ENCODE measurements around the gene TNFAIP8L3.
"Not testable (repeated sequence)": the region's sequence is repeated elsewhere in the genome, so short reads cannot be mapped to it uniquely, and the experiment has no call there.

TNFAIP8L3 gene

DNA sequence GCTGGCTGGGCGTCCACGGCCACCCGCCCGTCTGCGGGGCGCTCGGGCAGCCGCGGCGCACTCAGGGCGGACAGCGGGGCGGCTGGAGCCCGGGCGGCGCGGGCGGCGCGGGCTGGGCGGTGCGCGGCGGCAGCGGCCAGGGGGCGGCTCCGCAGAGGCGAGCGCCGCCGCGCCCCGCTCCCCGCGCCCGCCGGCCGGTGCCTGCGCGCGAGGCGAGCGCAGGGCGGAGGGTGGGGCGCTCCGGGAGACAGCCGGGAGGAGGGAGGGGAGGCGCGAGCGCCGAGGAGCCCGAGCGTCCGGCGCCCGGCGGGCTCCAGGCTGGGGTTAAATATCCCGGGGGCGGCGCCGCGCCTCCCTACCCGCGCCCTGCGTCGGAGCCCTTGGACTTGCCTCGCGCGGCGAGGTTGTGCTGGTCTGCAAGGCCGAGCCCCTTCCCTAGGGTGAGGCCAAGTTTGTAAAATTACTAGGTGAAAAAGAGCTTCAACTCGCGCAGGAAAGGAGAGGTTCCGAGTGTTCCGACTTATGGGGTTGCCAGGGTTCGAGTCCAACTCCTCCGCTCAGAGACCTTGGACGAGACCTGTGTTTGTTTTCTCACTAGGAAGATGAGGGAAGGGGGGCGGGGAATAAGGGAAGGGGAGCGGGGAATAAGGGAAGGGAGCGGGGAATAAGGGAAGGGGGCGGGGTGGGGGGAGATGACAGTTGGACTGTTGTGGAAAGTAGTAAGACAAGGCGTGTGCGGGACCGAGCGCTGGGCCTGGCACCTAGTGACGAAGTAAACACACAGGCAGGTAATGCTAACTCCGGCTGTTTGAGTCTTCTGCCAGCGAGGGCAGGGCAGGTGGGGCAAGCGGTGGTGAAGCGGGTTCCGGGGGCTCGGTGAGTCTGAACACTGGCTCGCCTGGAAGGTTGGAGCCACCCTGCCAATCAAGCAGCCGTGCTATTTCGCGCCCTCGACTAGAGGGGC, at the start of gene TNFAIP8L3:
TNFAIP8L3 (minus strand) TSS at position 301 of the 964 bp plus-strand sequence. CDS start 311 bp downstream, outside the sequence.
- DNase-seq = no peak

DNA sequence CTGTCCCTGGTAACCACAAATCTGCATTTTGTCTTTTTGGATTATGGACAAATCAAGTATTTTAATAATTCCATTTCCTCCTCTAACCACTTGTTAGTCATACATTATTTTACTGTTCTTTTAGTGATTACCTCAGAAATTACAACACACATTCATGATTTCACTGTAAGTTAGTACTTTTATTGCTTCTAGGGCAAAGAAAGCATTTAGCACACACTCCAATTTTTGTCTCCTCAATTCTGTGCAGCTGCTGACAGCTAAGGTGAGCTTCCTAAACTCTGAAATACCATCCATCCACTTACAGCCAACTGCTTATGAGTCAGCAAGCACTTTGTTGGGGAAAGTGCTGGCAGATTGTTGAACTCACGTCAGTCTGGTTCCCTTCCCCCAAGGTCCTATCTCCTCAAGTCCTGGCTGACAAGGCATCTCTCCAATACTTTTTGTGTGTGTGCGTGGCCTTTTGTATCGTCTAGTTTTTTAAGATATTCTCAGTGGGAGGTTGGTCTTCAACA, 49.4 kb upstream of the TNFAIP8L3 start:
- no peak for DNase-seq

DNA sequence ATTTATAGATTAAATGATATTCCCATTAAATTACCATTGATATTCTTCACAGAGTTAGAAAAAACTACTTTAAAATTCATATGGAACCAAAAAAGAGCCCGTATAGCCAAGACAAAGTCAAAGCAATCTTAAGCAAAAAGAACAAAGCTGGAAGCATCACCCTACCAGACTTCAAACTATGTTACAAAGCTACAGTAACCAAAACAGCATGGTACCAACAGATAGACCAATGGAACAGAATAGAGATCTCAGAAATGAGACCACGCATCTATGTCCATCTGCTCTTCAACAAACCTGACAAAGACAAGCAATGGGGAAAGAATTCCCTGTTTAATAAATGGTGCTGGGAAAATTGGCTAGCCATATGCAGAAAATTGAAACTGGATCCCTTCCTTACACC, 45.6 kb upstream of the TNFAIP8L3 start:
- DNase-seq = not testable (repeated sequence)

DNA sequence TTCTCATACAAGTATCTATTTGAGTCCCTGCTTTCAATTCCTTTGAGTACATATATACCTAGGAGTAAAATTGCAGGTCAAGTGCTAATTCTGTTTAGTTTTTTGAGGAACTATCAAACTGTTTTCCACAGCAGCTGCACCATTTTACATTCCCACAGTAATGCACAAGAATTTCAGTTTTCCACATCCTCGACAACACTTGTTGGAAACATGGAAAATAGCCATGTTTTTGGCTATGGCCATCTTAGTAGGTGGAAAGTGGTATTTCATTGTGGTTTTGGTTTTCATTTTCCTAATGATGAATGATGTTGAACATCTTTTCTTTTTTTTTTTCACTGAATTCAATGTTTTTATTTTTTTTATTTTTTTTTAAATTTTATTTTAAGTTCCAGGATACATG, 44.4 kb upstream of the TNFAIP8L3 start:
- DNase-seq = no peak

DNA sequence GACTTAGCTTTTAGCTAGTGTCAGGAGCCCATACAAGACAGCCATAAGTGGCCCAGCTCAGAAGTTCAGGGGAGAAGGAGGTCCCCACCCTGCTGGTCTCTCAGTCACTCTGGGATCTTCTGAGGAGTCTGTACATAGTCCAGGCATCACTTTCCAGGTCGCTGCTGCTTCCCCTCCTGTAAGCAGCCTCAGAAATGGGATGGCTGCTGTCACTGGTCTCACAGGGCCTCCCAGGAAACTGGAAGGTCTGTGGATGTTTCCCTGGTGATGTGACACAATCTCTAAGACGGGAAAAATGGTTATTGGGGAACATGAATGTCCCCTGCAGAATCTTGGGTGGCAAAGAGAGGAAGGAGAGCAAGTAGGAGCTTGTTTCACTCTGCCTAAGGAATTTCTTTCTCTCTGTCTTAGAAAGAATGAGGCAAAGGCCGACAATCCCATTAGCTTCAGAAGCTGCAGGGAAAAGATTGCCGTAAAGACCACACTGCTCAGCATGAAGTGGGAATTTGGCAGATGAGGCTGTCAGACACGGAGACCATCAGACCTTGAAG, 43.2 kb upstream of the TNFAIP8L3 start:
- DNase-seq = no peak

DNA sequence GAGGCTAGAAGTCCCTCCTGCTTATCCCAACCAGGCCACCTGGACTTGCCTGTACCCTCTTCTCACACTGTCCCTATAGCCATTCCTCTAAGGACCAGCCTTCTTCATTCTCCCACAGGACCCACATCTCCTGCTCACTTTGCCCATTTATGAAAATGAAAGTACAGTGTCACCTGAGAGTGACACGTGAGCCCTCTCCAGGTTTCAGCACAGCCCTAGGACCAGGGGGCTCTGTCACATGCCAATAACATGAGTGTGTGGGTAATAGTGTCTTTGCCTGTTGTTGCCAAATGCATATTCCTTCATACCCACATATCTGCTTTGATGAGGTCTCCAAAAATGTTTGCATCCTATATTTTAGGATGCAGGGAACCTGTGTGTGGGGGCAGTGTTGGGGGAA, 42.3 kb upstream of the TNFAIP8L3 start:
- no peak for DNase-seq

DNA sequence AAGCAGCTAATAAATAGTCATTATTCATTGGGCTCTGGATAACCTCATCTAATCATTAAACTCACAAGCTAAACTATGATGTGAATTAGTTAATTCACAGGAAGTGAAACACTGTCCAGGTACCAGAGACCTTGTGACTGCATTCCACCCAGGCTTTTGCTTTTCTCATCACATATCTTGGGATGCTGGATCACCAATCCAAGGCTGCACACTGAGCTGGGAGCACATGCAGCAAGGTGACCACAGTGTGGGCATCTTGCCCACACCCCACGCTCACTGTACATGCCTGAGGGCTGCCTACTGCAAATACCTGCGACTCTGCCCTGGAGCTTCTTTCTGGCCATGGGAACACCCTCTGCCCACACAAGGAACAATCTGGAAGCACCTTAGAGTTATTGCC, 40.6 kb upstream of the TNFAIP8L3 start:
- DNase-seq = no peak

DNA sequence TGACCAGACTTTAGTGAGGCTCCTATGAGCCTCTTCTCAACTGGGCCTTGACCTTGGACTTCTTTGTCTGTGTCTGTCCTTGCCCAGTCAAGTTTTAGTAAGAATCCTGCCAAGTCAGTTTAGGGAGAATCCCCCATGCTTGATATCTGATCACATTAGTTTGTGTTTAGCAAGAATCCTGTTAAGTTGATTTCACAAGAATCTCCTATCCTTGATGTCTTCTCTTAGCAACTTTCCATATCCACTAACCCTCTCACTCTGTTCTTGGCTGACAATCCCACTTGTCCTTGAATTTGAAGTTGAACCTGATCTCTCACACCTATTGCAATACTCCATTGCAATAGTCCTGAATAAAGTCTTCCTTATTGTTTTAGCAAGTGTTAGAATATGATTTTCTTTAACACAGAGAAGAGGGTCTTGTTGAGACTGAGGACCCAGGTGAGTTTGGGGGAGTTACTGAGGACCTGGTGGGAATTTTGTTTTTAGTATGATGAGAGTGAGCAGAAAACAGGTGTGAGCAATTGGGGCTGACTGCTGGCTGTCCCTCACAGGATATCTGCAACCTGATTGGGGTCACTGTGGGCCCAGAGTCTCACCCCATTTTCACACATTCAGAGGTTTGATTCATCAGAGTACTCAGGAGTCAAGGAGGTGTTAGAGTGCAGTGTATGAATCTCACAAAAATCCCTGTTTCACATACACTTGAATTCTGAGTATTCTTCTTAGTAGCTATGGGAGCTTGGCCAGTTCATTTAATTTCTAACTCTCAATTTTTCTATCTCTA, 39.9 kb upstream of the TNFAIP8L3 start:
- no peak for DNase-seq

DNA sequence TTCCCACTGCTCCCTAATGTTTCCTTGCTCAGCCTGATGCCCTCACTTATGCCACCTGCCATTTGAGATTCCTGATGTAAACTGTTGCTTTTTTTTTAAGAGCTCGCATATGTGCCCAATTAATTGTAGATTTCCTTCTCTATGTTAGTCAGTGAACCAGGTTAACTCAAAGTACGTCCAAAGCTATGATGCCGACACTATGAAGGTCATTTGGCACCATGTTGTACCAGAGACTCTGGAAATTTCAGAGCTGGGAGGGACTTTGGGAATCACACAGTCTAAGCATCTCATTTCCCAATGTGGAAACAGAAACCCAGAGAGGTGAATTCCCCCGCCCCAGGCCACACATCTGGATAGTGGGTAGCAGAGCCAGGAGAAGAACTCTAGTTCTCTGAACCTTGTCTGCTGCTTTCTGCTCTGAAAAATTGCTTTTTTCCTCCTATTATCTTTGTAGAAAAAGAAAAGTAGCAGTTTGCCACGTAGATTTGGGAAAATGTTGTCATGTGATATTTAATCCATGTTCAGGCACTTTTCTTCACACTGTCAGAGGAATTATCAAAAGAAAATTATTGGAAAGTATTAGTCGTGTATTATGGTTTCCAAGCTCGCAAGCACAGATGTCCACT, 38.5 kb upstream of the TNFAIP8L3 start:
- DNase-seq = no peak

DNA sequence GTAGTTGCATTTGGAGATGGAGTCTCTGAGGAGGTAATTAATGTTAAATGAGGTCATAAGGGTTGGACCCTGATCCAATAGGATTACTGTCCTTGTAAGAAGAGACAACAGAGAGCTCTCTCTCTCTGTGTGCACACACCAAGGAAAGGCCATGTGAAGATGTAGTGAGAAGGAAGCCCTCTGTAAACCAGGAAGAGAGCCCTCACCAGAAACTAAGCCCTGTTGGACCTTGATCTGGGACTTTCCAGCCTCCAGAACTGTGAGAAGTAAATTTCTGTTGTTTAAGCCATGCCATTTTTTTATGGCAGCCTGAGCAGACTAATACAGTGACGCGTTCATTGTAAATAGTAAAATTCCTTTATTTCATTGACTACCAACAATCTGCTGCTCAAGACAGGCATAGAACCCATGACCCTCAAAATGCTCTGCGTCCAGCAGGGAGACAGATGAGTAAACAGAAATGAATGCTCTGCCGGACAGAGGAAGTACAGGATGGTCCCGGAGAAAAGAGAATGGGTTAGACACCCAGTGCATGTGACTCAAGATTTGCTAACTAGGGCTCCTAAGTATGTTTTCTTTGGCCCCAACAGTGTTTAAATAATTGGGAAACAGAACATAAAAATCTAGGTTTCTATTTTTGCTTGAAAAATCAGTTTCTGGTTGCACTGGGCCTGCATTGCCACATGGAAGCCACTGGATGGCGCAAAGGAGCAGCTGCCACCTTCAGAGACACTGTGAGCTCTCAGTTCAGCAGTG, 37.9 kb upstream of the TNFAIP8L3 start:
- DNase-seq = peak; percentile 27

DNA sequence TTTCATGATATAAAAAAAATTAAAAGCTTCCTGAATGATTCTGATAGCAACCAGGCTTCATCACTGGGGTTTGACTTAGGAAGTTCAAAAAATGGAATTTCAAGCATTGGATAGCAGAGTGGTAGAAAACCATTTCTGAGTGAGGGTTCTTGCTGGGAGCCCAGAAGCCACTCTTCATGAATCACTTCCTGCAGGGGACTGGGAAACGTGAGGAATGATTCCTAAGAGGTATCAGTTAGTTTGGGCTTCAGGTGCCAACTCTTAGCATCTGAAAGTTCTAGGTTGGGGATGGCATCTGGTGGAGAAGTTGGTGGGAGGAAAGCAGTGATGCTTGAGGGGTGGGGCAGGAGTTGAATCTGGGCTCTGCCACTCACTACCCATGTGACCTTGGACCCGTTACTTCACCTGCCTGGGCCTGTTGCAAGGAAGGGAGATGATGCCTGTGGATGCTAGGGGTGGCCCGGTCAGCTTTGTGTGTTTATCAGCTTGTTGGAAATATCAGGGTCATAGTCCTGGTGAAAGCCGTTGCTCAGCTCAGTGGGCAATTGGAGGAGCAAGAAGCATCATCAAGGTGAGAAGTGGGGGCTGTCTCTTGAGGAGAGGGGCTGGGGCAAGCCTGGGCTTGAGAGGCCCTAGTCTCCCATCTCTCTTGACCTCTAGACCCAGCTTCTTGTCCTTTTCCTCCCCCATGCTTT, 37.0 kb upstream of the TNFAIP8L3 start:
- DNase-seq = no peak

DNA sequence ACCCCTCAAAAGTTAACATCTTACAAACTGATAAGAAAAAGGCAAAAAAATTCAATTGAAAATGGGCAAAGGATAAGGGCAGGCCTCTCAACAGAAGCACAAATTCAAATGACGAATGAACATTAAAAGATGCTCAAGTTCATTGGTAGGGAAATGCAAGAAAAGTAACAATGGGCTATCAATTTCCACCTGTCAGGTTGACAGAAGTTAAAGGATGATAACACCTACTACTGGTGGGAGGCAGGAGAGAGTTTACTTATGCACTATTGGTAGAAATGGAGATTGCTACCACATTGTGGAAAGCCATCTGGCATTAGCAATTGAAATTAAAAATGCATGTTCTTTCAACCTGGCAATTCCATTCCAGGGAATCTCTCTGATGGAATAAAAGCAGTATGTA, 35.6 kb upstream of the TNFAIP8L3 start:
- no peak for DNase-seq

DNA sequence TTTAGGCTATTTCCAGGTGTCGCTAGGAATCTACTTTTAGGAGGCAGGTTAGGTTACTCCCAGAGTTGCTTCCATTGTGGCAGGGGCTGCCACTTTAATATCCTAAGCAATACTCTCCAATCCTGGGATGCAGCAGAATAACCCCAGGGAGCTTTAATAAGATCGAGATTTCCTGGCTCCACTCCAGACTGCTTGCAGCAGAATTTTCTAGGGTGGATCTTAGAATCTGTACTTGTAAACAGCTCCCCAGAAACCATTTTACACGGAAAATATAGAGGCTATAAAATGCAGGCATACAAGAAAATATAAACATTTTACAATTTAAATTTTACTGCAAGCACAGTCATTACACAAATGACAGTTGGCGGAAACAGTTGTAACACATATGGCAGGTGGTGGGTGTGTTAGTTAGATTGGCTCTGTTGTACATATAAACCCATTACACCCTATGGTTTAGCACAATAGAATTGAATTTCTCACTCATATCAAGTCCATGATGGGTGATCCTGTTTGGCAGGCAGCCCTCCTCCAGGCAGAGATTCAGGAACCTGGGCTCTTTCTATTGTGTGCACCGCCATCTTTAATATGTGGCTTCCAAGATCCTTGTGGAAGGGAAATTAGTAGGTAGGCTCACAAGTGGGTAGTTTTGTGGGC, 35.0 kb upstream of the TNFAIP8L3 start:
- no peak for DNase-seq

DNA sequence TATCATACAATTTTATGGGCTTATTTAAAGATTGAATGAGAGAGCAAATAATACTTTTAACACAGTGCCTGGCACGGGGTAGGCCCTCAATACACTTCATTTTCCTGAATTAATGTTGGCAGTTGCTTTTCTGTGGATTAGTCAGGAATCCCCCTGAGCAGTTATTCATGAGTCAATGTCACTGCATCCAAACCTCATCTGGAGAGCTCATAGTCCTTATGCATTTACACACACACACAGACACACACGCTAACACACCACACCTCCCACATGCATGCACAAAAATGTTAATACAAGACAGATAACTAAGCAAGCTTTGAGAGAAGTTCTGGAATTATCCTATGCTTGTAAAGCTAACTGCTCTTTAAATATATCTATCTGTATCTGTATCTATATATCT, 34.0 kb upstream of the TNFAIP8L3 start:
- no peak for DNase-seq

DNA sequence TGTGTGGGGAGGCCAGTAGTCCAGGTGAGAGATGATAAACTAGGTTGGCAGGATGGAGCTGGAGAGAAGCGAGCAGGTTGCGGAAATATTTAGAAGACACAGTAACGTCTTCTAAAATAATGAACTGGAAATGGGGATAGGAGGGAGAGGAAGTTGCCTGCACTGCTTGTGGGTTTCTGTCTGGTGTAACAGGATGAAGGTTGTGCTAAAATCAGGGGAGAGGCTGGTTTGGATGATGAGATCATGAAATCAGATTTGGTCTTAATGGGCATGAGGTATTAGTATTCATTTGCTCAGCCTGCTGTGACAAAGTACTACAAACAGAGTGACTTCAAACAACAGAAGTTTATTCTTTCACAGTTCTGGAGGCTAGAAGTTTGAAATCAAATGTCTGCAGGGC, 32.1 kb upstream of the TNFAIP8L3 start:
- peak; percentile 3 for DNase-seq

DNA sequence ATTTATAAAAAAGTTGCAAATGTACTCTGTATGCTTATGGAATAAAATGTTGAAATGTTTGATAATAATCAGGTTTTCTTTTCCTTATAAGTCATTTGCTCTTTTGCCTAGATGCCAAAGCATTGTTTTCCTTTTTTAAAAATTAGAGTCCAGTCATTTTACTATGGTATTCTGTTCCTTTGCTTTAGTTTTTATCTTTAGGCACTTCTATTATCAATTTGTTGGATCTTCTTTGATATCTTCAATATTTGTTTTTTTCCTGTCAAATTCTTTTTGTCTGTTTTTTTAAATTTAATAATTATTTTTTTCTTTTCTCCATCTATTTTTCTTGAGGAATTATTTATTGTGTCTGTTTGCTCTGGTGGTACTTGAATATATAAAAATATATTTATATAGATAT, 28.3 kb upstream of the TNFAIP8L3 start:
- not testable (repeated sequence) for DNase-seq

DNA sequence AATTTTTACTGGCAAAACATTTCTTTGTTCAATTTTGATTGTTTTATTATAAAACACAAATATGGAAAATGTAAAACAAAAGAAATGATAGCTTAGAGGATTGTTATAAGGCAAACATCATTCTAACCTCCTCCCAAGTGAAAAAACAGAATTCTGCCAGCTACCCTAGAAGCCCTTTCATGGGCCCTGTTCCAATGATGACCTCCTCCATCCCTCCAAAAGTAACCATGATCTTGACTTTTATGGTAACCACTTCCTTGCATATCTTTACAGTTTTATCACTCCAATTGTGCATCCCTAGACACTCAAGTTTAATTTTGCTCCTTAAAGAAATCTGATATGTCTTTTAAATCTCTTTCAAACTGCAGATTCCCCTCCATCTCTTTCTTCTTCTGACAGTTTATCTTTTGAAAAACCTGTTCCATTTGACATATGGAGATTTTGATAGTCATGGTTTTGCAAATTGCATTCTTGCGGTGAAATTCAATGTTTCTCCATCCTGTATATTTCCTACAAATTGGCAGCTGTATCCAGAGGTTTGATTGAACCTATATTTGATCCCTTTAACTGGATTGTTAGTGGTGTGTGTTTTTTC, 27.0 kb upstream of the TNFAIP8L3 start:
- no peak for DNase-seq

DNA sequence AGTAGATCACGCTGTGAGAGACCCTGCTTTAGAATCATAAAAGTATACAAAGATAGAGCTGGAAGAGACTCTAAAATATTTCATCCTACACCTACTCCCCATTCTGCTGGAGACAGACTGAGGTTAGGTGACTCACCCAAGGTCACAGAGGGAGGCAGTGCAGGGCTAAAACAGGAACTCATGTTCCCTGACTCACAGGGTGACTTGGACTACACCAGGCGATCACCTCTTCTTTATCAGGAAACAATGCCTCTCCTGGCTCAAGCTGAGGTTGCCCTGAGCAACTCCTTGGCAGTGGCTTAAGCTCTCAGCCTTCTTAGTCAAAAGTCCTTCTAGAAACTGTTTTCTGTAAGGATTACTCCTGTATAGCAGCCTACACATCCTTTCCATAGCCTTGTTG, 26.4 kb upstream of the TNFAIP8L3 start:
- peak; percentile 32 for DNase-seq

DNA sequence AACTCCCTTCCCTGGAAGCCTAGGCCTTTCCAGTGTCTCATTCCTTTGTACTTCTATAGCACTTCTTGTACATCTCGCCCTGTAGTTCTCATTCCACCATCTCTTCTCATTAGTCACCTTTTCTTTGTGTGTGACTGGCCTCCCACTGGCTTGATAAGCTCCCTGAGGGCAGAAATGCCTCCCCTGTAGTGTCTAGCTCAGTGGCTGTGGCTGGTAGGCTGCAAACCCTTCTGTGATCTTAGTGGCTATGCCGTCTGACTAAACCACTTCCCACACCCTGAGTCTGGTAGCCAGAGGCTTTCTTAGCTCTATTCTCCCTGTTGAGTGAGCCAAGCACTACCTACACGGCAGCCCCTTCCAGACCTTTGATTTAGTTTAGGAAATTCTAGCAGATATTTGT, 24.4 kb upstream of the TNFAIP8L3 start:
- no peak for DNase-seq

DNA sequence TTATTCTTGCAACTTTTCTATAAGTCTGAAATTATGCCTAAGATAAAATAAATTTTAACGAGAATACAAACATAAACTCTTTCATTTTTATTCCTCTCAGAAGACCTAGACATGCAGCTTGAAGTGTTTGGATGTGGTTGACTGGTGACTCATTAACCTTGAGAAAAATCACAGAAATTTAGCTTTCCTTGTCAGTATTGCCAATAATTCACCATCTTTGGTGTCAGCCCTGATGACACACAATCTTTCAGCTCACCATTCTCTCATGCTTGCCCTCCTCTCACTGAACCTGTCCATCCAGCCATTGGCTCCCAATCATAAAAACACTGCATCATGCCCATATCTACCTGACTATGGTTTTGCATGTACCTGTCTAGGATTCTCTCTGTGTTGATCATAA, 22.6 kb upstream of the TNFAIP8L3 start:
- DNase-seq = no peak

All from activated CD4-positive, alpha-beta T cell treated with anti-CD3 and anti-CD28 coated beads, Interleukin-10, Interleukin-2, amounts not matched to agents 100 ng/mL and 50 ng/mL, durations not matched to agents 16 hours and 8 hours (primary cell).